GM21367 (cell line): ENCODE results near the gene NAA20.

Experiments
- ATAC-seq: cut with Tn5 transposase; IDR thresholded peaks from one replicate; pipeline ENCODE4 v1.9.1; 2021; ENCODE audit not compliant: unreplicated experiment

The NAA20 gene

DNA sequence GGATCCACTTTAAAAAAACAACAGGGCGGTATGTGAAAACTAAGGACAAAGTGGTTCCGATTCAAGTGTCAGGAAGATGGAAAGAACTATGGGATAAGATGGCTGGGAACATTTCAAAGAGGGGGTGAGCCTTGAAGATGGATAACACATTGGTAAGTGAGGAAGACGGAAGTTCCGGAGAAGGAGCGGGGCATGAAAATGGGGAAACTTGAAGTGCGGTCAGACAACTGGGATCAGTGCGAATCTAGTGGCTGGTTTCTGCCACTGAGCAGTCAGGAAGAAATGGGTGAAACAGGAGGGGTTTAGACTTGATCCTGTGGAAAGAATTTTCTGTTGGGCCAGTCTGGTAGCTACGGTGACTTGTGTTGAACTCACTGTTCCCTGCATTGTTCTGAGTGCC is 1.2 kb downstream of the NAA20 start:
- ATAC-seq = no peak

DNA sequence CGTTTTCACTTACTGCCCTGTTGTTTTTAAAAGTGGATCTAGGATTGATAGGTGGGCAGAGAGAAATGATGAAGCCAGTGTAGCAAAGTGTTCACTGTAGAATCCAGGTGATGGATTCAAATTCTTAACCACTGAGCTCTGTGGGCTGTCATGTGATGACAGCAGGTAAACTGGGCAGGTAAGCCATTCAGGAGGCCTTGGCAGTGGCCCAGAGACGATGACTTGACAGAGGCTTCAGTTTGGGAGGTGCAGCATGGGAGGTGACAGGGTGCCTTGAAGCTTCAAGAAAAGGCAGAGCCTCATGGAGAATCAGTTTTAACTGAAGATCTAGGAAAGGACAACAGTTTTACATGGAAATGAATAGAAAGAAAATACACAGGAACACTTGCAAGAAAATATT is 2.0 kb downstream of the NAA20 start:
- no peak for ATAC-seq

DNA sequence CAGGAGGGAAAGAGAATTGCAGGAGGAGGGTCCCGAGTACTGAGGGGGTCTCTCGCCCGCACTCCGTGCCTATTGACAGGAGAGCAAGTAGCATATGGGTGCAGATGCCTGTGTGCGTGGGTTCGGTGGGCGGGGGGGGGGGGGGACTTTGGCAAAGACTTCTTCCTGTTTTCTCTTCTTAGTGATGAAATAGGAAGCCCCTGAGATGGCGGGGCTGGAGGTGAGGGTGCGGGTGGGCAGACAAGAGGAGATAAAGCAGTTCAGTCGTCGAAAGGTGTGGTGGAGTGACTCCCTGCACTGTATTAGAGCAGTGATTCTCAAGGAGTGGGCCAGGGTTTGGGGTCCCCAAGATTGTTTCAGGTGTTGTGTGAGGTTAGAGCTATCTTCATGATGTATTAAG is 3.7 kb downstream of the NAA20 start:
- ATAC-seq = no peak

DNA sequence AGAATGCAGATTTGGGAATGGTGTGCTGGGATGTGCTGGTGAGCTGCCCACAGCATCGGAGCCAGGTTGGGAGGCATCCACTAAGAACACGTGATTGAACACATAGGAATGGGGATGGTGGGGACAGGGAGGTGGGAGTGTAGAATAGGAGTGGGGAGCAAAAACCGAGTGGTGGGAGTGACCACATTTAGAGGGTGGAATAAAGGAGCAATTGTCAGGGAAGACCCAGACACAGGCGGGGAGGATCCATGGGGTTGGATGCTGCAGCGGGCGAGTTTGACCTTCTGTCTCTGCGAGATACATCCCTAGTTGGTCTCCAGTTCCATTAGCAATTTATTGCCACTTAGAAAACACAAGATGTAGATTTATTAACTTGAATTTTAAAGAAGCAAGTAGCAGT is 4.7 kb downstream of the NAA20 start:
- ATAC-seq = no peak

DNA sequence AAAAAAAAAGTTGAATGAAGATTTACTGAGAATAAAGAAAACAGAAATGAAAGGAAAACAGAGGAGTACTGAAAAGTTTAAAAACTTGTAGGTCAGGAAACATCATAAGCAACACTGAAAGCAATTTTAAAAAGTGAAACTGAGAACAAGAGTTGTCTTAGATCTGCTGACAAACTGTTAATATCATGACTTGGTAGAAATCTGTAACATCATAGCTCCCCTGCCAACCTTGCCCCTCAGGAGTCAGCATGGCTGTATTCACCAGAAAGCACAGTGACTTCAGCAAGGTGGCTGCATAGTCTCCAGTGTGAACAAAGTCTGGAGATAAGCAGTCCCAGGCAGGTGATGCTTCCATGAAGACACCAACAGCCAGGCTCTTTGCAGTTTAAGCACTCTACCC is 5.3 kb downstream of the NAA20 start:
- ATAC-seq = peak; percentile 64

DNA sequence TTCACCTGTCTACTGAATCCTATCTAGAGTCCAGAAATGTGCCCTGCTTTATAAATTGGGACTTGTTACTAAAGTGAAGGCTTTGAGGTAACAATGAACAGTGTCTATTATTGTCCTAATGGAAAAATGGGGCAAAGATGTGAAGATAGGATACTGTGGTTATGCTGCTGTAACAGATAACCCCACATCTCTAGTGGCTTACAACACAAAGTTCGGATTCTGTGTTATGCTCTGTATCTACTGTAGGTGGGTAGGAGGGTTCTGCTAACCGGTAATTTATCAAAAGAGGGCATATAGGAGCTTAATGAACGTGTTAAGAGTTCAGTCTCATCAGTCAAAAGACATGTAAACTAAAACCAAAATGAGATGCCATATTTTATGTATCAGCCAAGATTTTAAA is 6.2 kb downstream of the NAA20 start:
- no peak for ATAC-seq

DNA sequence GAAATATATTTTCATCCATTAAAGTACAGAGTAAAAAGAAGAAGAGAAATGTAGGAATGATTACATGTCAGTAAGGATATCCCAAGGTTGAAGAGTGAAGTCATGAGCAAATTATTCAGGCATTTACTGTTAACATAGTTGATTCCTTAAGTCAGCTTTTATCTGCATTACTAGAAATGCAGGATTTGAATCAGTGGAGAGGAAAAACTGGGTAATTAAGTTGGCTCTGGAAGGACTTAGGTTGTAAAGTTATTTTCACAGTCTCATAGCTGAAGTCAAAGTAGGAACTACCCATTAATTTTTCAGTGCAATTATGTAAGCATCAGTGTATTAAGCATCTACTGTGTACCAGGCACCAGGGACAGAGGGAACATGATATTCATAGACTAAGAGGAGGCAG is 7.8 kb downstream of the NAA20 start:
- ATAC-seq = no peak

DNA sequence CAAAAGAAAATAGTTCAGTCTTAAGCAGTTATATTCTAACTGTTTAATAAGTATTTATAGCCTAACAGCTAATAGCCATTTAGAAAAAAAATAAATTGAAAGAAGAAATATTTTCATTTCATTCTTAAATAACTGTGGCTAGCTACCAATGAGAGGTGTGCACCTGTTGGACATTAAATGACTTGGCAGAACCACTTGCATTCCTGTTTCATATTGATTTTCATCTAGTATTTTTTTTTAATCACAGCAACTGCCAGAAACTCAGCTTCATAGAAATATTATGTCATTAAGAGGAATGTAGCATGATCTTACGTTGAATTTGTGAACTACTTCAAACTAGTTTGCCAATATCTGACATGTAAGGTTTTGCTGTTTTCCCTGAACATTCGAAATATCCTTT is 10.1 kb downstream of the NAA20 start:
- no peak for ATAC-seq

DNA sequence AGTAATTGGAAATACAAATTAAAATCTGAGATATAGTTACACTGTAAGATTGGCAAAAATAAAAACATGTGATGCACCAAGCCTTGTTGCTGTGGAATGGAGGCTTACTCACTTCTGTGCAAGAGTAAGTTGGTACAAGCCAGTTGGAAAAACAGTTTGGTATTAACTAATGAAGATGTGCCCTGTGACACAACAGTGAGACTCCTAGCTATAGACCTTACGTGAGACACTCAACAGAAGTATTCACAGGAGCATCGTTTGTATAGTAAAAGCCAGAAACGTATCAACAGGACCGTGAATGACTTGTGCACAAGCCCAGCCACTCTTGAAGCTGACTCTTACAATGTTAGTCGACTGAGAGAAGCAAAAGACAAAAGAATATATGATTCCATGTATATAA is 14.6 kb downstream of the NAA20 start:
- no peak for ATAC-seq

DNA sequence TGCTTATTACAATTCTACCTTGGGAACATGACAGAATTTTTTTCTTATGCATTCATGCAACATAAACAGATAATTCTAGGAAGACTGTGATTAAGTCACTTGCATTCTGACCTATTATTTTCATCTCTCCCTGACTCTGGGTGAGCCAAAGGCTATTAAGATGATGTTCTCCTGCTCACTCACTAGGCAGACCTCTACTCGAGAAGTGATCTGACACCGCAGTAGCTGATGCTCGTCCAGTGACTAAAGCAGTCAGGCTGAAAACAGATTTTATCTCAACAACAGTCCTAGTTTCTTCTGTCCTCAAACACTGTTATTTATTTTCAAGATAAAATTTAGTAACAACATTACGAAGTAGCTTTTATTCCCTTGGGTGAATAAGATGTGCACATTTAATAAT is 17.3 kb downstream of the NAA20 start:
- ATAC-seq = no peak

DNA sequence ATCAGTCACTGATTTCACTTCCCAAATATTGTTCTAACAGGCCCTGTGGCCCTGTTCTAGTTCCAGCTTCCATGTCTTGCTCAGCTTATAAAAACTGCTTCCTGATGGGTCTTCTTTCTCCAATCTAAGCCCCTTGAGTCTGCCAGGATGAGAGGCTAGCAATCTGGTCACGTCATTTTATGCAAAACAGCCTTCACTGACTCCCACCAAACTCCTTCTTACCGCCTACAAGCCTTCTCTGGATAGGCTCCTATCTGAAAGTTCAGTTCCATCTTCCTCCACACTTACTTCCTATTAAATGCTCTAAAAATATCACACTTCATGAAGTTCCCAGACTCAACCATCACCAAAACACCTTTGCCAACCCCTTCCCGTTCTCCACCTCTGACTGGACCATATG is 19.6 kb downstream of the NAA20 start:
- no peak for ATAC-seq

DNA sequence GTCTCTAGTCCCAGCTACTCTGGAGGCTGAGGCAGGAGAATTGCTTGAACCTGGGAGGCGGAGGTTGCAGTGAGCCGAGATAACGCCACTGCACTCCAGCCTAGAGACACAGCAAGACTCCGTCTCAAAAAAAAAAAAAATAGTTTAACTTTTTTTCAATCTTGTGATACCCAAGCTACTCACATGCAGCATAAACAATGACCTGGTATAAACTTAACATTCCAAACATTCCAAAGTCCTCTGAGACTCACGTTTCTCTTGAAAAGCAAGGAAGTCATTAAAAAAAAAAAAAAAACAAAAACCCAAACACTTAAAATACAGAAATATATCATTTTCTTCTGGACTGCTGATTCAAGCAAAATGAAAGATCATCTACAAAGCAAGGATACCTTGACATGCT is 20.8 kb downstream of the NAA20 start:
- no peak for ATAC-seq

DNA sequence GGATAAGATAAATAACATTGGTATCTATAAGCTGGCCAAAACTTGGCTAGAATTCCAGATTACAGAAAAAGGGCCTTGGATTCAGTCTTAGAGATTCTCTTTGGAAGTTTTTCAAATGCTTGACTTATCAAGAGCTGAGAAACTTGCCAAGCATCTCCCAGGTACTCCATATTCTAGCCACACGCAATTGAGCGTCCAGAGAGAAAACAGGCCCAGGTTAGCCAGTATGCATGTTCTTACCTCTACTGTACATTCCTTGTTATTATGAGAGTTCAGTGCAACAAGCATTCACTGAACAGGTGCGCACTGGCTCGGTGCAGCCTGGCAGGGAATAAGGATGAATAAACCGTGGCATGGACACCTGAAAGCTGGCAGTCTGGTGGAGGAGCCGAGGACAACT is 21.4 kb downstream of the NAA20 start:
- ATAC-seq = no peak

DNA sequence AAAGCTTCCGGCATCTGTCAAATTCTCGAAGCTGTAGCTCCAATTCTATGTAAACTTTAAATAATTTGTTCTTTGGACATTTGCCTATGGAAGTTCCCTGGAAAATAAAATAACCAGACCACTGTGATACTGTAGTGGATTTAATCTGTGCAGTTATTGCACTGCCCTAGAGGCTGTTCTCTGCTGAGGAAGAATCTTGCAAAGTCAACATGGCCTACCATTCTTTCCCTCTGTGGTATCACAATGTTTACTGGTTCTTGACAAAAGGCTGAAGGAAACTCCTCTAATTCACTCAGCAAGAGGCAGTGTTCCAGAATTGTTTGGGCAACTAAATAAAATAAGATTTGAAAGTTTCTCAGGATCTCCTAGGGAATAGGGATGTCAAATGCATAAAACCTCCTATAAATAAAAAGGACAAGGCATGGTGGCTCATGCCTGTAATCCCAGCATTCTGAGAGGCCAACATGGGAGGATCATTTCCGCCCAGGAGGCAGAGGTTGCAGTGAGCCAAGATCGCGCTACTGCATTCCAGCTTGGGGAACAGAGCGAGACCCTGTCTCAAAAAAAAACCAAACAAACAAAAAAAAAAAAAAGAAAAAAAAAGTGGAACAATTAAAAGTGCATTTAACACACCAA is 22.7 kb downstream of the NAA20 start:
- no peak for ATAC-seq

DNA sequence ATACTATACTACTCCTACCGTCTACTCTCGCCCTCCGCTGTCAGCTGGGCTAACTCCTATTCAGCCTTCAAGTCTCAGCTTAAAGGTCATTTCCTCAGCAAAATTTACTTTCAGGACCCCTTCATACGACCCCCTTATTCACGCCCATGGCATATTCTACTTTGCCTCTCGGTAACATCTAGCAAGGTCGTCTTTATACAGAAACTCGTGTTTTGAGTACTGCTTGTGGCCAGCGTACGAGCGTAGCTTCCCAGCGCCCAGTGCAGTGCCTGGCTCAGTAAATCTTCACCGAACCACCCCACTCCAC is 34.6 kb downstream of the NAA20 start:
- peak; percentile 3 for ATAC-seq

DNA sequence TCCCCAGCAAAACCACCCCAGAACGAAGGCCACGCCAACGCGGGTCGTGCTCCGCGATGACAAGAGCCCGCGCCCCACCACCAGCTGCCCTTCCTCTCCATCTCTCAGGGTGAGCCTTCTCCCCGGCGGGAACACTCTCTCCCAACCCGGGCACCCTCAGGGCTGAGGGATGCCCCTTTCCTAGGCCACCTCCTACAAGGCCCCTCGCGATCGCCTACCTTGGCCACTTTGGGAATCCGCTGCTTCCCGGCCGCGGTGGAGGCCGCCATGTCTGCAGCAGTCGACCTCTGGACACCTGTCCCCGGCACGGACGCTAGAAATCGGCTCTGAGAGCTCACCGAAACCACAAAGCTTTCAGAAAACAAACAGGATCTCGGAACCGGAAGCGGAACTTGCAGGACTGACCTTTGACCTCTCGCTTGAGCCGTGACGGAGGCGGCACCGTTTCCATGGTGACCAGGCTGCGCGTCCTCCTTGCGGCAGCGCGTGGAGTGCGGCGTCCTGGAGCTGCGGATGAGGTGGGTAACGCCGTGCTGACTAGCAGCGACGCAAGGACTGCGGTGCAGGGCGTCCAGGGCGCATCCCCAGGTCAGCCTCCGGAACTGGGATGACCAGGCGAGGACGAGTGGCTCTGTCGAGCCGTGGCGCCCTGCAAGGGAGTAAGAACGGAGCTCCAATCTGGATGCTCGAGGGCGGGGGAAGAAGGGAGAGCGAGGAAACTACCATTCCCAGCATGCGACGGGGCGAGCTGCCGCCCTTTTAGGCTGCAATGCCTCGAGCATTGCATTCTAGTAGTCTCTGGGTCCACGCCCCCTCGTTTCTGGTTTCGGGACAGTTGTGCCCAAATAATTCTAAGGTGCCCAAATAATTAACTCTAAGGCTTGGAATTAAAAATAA is 35.2 kb downstream of the NAA20 start, which contains the start of the genes CFAP61 and CRNKL1:
Gene CFAP61, plus strand, starts transcription at position 459 of the 897 bp plus-strand sequence. CDS start 4,122 bp downstream, outside the sequence.
Gene CRNKL1, minus strand, starts transcription at position 393 of the 897 bp plus-strand sequence. Its CDS starts 124 bp downstream, at position 269.
- ATAC-seq = peak; percentile 92

DNA sequence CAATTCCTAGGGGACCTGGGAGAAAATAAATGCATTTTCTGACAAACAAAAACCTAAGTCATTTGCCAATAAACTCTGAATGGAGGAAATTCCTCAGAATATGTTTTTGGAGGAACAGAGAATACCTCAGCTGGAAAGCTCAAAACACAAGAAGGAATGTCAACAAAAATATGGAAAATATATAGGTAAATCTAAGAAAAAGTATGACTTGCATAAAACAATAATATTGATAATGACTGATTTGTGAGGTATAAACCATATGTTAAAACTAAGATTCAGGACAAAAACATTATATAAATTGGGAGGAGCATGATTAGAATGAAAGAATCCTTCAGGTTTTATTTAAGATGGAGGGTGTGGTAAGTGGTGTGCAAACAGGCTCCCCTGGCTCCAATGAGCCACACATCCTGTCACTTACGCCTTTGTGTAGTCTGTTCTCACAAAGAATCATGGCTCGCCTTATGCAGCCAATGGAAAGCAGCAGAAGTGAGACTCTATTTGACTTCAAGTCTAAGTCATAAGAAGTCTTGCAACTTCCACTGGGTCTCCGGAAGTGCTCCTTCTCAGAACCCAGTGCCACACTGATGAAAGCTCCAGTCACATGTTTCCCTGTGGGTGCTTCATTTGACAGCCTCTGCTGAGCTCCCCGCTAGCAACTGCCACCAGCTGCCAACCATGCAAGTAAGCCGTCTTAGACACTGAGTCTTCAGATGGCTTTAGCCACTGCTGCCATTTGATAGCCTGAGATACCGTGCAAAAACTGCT is 43.3 kb downstream of the NAA20 start:
- ATAC-seq = no peak

DNA sequence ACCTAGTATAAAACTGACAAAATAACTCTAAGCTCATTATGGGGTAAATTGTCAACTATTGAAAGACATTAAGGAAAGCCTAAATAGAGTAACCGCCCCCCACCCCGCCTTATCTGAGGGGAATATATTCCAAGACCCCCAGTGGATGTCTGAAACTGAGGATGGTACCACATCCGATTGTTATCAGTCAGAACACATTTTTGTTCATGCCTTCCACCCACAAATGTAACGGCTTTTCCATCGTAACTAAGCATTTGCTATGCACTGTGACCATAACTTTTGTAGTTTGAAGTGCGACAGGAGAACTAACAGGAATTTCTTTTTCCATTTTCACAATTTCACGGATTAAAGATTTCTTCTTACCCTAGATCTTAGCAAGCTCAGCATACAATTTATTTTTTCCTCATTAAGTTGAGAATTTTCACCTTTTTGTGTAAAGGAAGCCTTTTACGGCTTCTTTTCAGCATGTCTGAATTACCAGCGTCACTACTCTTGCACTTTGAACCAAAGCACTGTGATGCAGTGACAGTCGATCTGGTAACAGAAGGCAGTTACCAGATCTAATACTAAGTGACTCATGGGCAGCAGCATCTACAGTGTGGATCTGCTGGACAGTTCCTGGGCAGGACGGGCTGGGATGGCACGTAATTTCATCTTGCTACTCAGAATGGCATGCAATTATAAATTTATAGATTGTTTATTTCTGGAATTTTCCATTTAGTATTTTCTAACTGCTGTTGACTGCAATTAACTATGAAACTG is 47.0 kb downstream of the NAA20 start:
- no peak for ATAC-seq

DNA sequence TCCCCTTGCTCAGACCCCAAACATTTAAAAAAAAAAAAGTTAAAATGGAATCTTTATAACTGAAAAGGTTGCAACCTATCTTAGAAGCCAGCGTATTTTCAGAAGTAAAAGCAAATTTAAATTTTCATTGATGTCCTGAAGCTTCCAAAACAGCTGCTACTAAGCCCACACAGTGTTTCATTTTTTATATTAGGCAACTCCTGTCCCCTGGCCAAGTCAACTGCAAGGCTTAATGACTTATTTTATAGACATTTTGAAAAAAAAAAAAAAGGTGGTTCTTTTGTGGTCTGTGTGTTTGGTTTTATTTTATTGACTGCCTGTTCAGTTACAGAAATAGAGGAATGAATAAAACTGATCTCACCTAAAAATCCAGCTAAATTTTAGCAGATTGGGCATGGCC is 48.2 kb downstream of the NAA20 start:
- no peak for ATAC-seq

DNA sequence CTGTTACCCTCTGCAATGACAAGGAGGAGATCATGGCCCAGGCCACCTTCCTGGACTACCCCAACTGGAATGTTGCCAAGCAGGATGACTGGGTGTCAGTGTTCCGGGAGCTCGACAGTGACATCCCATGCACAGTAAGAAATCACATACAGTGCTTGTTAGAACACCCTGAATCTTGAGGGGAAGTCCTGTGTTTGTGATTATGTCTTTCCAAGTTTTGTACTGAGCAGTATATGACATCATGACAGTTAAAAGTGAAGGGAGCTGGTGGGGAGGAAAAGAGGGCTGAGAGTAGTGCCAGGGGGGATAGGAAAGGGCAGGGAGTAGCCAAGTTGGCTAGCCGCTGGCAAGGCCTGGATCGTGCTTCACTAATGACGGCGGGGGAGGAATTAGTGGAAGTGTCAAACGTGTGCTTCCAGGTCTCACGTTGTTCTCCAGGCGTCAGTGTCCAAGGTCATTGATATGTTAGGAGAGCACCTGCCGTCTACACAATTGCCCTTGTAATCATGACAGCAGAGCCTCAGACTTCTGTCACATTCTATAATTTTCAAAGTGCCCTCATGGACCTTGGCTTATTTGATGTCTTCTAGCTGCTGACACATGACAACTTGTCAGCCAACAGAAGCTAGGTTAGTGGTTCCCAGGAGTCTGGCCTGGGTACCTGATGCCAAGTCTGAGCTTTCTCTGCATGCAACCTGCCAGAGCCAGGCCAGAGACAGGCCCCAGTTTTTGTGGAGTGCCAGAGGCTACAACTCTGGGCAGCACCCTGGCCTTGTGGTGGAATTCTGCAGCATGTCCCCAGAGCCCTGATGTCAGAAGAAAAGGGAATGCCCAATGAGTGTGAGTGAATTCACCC is 53.9 kb downstream of the NAA20 start:
- ATAC-seq = no peak
